HG03196 (cell line): ENCODE data around the gene OXSR1.

Source experiments
- ATAC-seq: cut with Tn5 transposase; IDR thresholded peaks from one replicate; pipeline ENCODE4 v1.9.1; 2021; ENCODE audit not compliant: unreplicated experiment

The OXSR1 gene

DNA sequence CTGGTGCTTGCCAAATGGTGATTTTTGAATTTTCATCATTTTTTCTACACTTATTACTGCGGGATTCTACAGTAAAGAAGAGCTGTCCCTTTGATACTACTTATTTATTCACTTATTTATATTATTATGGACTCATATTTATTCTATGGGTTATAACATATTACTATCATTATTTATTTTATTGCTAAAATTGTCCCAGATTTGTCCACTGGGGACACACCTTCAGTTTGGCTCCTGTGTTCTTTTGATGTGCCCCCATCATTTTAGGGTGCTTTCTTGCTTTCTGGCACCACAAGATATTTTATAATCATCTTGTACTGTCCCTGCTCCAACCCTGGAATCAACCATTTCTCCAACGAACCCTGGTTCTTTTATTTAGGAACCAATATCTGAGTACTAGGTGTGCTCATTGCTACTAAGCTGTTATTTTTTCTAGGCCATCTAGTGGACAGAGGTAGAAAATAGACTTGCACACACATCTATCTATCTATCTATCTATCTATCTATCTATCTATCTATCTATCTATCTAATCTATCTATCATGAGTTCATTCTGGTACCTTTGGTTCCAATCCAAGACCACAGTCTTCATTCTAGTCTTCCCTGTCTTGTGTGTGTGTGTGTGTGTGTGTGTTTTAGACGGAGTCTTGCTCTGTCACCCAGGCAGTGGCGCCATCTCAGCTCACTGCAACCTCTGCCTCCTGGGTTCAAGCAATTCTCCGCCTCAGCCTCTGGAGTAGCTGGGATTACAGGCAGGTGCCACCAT lies 132.8 kb downstream of the OXSR1 start:
- ATAC-seq: no peak
